Activated T-cell treated with anti-CD3 and anti-CD28 coated beads, Interleukin-2, amount 50 U/mL, for 72 hours (primary cell): ENCODE data around the gene FAM20A. TPM values are rescaled to one million over a fixed set of nuclear protein-coding genes. Genes with fewer than 3 reads are reported as not detected.
A peak's percentile ranks its signal among the peaks of the same experiment; 100 is the strongest.

Experiments
- ATAC-seq, 2 donors: fragments of 150-1000 bp; cut with Tn5 transposase; replicated peaks in 1 of 2; 2 replicates each; pipeline ENCODE4 v1.10.0; 2021; ENCODE audit warnings: moderate library complexity in 2 of 2, mild to moderate bottlenecking in 1 of 2
- DNase-seq, 2 donors: peaks; one replicate each; pipeline ENCODE4 v3.0.0; 2021 to 2022; ENCODE audit warnings: mixed read lengths in 1 of 2
- H3K27ac Mint-ChIP-seq: one replicate; pipeline ENCODE4 v1.8.0; 2022; ENCODE audit warnings: mild to moderate bottlenecking, moderate library complexity, mixed read lengths
- H3K27me3 Mint-ChIP-seq: one replicate; pipeline ENCODE4 v1.8.0; 2022; ENCODE audit warnings: low read depth, mixed read lengths
- H3K36me3 Mint-ChIP-seq, 2 donors: one replicate each; pipeline ENCODE4 v1.8.0; 2022; ENCODE audit warnings: mixed read lengths in 2 of 2, mild to moderate bottlenecking in 1 of 2; ENCODE audit not compliant: insufficient read depth in 2 of 2
- H3K4me1 Mint-ChIP-seq: one replicate; pipeline ENCODE4 v1.8.0; 2022; ENCODE audit warnings: low read depth, mixed read lengths
- H3K4me3 Mint-ChIP-seq, 2 donors: one replicate each; pipeline ENCODE4 v1.8.0; 2022; ENCODE audit warnings: mild to moderate bottlenecking in 2 of 2, mixed read lengths in 2 of 2, moderate library complexity in 2 of 2
- H3K9me3 Mint-ChIP-seq, 2 donors: one replicate each; pipeline ENCODE4 v1.8.0; 2022; ENCODE audit warnings: mixed read lengths in 2 of 2
- total RNA-seq, 2 donors: library from RNA; stranded (reverse); gene quantifications; one replicate each; pipeline ENCODE4 v1.2.3, GENCODE V29; 2022

FAM20A gene
- total RNA-seq: not detected

DNA sequence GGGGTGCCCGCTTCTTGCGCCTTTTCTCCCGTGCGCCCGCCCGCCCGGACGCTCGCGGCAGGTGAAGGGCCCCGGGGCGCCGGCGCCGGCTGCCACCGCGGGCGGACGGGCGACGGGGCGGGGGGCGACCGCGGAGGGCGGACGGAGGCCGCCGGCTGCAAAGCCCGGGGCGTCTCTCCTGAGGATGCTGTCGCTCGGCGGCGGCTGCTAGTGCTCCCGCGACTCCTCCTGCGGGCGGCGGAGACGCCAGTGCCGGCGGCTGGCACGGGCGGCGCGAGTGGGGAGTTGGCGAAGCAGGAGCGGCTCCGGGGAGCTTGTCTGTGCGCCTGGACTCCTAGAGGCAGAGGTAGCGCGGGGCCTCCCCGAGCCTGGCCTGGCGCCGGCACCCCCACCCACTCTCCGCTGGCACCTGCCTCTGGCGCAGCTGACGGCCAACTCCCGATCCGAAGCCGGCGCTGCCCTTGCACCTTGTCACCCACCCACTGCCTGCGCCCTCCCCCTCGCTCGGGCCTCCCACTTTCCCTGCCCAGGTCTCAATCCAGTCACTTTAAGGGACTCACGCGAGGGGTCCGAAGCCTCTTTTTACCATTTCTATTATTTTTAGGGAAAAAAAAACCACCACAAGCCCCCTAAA lies at the start of gene FAM20A:
Gene FAM20A (minus strand): TSS at position 437 of the 634 bp plus-strand sequence. CDS start 701 bp downstream, outside the sequence.
- DNase-seq (peak; percentile 14 to 18), ATAC-seq (peak; percentile 41 to 47)
- Mint-ChIP-seq H3K36me3 (peaks cover 0 to 1% of the 10 kb centered on the region in 2 donors), H3K9me3 (no peaks in the 10 kb centered on the region), H3K4me1 (peaks cover 5% of the 10 kb centered on the region), H3K4me3 (peak within 1 kb of the TSS; percentile 47 to 79), H3K27me3 (peaks cover 78% of the 10 kb centered on the region), H3K27ac (no peak within 1 kb of the TSS)

- ATAC-seq (no peak), DNase-seq (no peak)
- Mint-ChIP-seq H3K27me3 (peaks cover 19% of the 10 kb centered on the region), H3K27ac (no peak overlapping the region), H3K4me3 (no peak overlapping the region), H3K36me3 (peaks cover 1 to 2% of the 10 kb centered on the region in 2 donors), H3K9me3 (peaks cover 2 to 6% of the 10 kb centered on the region in 2 donors), H3K4me1 (no peaks in the 10 kb centered on the region)
These were observed 48.2 kb upstream of the FAM20A start for GRCh38 chr17:68649324-68649723.

DNA sequence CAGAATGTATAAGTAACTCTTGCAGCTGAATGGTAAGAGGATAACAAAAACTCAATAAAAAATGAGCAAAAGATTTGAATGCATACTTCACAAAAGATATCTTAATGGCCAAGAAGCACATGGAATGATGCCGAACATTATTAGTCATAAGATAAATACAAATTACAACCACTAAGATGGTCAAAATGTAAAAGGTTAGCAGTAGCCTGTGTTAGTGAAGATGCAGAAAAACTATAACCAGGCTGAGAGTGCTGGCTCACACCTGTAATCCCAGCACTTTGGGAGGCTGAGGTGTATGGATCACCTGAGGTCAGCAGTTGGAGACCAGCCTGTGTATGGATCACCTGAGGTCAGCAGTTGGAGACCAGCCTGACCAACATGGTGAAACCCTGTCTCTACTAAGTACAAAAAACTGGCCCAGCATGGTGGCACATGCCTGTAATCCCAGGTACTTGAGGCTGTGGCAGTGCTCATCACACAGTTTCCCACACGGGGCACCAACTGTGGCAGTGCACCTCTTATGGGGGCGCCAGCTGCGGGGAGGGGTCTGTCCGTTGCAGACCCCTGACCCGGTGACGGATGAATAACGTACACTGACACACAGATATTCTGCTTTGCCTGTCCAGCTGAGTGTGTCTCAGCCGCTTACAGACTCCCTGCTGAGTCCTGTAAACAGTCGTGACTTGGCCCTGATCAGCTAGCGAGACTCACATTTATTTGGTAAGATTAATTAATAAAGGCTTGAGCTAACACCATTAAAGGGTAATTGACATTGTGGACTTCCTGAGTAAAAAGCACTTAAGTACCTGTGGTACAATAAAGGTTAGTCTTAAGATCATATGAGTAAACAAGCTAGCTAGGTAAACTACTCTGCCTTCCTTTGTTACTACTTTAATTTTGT lies 45.7 kb upstream of the FAM20A start:
- peaks cover 35% of the 10 kb centered on the region for H3K27me3 Mint-ChIP-seq
- peaks cover 2 to 6% of the 10 kb centered on the region in 2 donors for H3K9me3 Mint-ChIP-seq
- no peak overlapping the region for H3K4me3 Mint-ChIP-seq
- no peaks in the 10 kb centered on the region for H3K4me1 Mint-ChIP-seq
- H3K36me3 Mint-ChIP-seq: peaks cover 1 to 2% of the 10 kb centered on the region in 2 donors
- no peak for DNase-seq
- ATAC-seq: no peak
- no peak overlapping the region for H3K27ac Mint-ChIP-seq

DNA sequence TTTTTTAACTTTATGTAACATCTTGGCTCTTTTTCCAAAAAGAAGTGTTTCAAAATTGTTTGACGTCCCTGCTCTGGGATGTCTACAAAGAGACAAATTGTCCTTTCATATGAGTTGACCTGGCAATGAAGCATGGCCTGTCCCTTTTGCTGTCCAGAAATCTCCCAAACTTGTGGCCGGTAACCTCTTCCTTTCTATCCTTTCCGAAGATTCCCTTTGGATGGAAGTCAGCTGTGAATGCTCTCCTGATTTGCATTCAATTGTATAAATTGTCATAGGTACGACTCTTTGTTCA lies 40.9 kb upstream of the FAM20A start:
- DNase-seq (no peak), ATAC-seq (no peak)
- H3K4me3 Mint-ChIP-seq: no peak overlapping the region
- no peaks in the 10 kb centered on the region for H3K4me1 Mint-ChIP-seq
- H3K36me3 Mint-ChIP-seq: peaks cover 0 to 3% of the 10 kb centered on the region in 2 donors
- no peak overlapping the region for H3K27ac Mint-ChIP-seq
- H3K9me3 Mint-ChIP-seq: peaks cover 3% of the 10 kb centered on the region in 2 donors
- peaks cover 29% of the 10 kb centered on the region for H3K27me3 Mint-ChIP-seq

- peaks cover 3% of the 10 kb centered on the region in 2 donors for H3K9me3 Mint-ChIP-seq
- ATAC-seq (no peak), DNase-seq (no peak)
- H3K27ac Mint-ChIP-seq: no peak overlapping the region
- H3K36me3 Mint-ChIP-seq: peaks cover 0 to 3% of the 10 kb centered on the region in 2 donors
- no peak overlapping the region for H3K4me3 Mint-ChIP-seq
- peaks cover 29% of the 10 kb centered on the region for H3K27me3 Mint-ChIP-seq
- H3K4me1 Mint-ChIP-seq: no peaks in the 10 kb centered on the region
These were observed 40.3 kb upstream of the FAM20A start for GRCh38 chr17:68641276-68642117.

DNA sequence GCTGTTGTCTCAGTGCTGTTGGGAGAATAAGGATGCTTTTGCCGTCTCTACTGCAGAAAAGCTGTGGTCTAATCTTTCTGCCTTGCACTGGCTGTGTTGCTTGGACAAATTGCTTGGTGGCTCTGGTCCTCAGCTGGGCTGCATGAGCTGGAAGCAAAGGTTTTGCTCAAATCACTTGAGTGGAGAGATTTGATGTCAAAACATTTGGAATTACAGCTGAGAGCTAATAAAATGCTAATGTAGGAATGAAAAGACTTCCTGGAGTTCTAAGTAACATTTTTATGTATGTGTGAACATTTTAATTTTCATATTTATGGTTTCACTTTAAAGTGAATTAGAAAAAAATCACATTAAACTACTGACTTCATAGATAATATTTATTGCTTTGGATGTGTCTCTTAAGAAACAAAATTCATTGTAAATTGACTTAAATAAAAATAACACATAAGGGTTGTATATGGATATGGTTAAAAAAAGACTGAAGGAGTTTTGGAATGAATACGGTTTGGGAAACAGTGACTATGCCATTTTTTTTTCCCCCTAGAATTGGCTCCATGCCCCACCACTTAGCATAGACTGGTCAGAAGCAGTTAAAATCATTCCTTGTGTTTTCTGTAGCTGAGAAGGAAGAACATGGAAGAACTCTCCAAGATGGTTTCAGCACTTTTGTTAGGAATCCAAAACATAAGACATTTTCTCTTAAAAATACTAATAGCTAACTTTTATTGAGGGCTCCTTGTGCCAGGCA lies 39.2 kb upstream of the FAM20A start:
- ATAC-seq (no peak), DNase-seq (no peak)
- Mint-ChIP-seq H3K9me3 (peaks cover 3% of the 10 kb centered on the region in 2 donors), H3K27ac (no peak overlapping the region), H3K4me3 (no peak overlapping the region), H3K36me3 (peaks cover 0 to 3% of the 10 kb centered on the region in 2 donors), H3K4me1 (no peaks in the 10 kb centered on the region), H3K27me3 (peaks cover 25% of the 10 kb centered on the region)

GRCh38 chr17:68634345-68634876 lies 33.2 kb upstream of the FAM20A start:
- Mint-ChIP-seq H3K4me1 (no peaks in the 10 kb centered on the region), H3K4me3 (no peak overlapping the region), H3K27me3 (no peaks in the 10 kb centered on the region), H3K9me3 (peaks cover 3% of the 10 kb centered on the region in 2 donors), H3K27ac (no peak overlapping the region), H3K36me3 (peaks cover 0 to 3% of the 10 kb centered on the region in 2 donors)
- DNase-seq: no peak
- no peak for ATAC-seq

GRCh38 chr17:68628576-68628957 lies 27.4 kb upstream of the FAM20A start:
- ATAC-seq (no peak), DNase-seq (no peak)
- H3K9me3 Mint-ChIP-seq: no peaks in the 10 kb centered on the region
- peaks cover 8% of the 10 kb centered on the region for H3K27me3 Mint-ChIP-seq
- no peaks in the 10 kb centered on the region for H3K4me1 Mint-ChIP-seq
- H3K27ac Mint-ChIP-seq: no peak overlapping the region
- no peaks in the 10 kb centered on the region for H3K36me3 Mint-ChIP-seq
- H3K4me3 Mint-ChIP-seq: no peak overlapping the region

DNA sequence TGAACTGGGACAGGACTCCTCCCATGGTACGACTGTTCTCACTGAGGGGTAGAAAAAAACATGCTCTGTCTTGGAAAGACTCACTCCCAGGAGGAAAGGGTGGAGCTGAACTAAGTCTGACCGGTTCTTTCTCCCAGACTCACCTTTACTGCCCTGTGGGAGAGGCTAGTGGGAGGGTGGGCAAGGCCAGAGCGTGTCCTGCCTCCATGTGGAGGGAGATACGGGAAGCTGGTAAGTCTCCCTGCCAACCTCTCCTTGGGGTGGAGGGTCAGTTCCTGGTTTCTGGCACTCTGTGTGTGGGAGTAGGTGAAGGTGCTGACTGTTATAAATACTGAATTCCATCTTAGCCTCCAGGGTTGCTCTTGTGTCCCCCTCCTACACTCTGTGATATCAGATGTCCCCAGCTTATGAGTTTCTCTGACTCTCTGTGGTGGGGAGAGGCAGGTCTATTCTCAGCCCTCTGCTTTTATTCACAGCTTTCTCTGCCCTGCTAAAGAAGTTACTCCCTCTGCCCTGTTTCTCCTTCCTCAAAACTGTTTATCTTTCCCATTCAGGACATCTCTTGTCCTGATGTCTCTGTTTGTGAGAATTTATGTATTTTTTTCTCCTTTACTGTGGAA lies 26.9 kb upstream of the FAM20A start:
- no peak for ATAC-seq
- Mint-ChIP-seq H3K4me1 (no peaks in the 10 kb centered on the region), H3K9me3 (no peaks in the 10 kb centered on the region), H3K4me3 (no peak overlapping the region), H3K36me3 (no peaks in the 10 kb centered on the region), H3K27ac (no peak overlapping the region), H3K27me3 (peaks cover 8% of the 10 kb centered on the region)
- DNase-seq: no peak

DNA sequence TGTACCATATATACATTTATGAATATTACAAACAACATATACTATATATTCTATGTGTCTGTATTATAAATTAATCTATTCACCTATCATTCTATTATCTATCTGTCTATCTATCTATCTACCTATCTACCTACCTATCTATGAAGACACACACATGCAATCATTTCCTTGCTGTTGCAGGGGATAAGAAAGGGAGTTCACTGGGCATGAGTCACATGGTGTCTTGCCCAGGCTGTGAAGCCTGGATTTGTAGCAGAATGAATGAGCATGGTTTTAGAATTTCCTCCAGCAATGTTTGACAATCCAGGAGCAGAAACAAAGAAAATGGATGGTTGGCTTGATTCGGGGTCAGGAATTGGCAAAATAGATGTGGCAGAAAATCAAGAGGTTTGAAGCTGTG lies 23.2 kb upstream of the FAM20A start:
- Mint-ChIP-seq H3K27ac (no peak overlapping the region), H3K4me1 (no peaks in the 10 kb centered on the region), H3K4me3 (no peak overlapping the region), H3K27me3 (peaks cover 22% of the 10 kb centered on the region), H3K36me3 (no peaks in the 10 kb centered on the region), H3K9me3 (peaks cover 2 to 3% of the 10 kb centered on the region in 2 donors)
- no peak for ATAC-seq
- no peak for DNase-seq

- DNase-seq (no peak), ATAC-seq (no peak)
- Mint-ChIP-seq H3K27ac (no peak overlapping the region), H3K4me3 (no peak overlapping the region), H3K9me3 (peaks cover 2 to 3% of the 10 kb centered on the region in 2 donors), H3K36me3 (peaks cover 0 to 1% of the 10 kb centered on the region in 2 donors), H3K4me1 (no peaks in the 10 kb centered on the region), H3K27me3 (peaks cover 23% of the 10 kb centered on the region)
These were observed 22.6 kb upstream of the FAM20A start for GRCh38 chr17:68623811-68624210.

GRCh38 chr17:68622423-68622822 lies 21.3 kb upstream of the FAM20A start:
- H3K27ac Mint-ChIP-seq: no peak overlapping the region
- H3K9me3 Mint-ChIP-seq: peaks cover 2 to 3% of the 10 kb centered on the region in 2 donors
- no peak overlapping the region for H3K4me3 Mint-ChIP-seq
- no peaks in the 10 kb centered on the region for H3K4me1 Mint-ChIP-seq
- no peak for DNase-seq
- no peak for ATAC-seq
- H3K27me3 Mint-ChIP-seq: peaks cover 19% of the 10 kb centered on the region
- peaks cover 0 to 2% of the 10 kb centered on the region in 2 donors for H3K36me3 Mint-ChIP-seq
